ENCODE results near the gene ABCC6. TPM values are rescaled to one million over a fixed set of nuclear protein-coding genes. Genes with fewer than 3 reads are reported as not detected.

The ABCC6 gene
- polyA plus RNA-seq, 1 donor from 2014 or later = not detected

GRCh38 chr16:16163571-16163970, 59.7 kb downstream of the ABCC6 start:
- no peaks in the 10 kb centered on the region for H4K20me1 ChIP-seq (ENCODE audit: insufficient read depth)
- H3K79me2 ChIP-seq (replicated peaks; ENCODE audit: insufficient read depth, low read length) = no peaks in the 10 kb centered on the region
- no peak overlapping the region for H3K27ac ChIP-seq (ENCODE audit: low read length)
- H3K27me3 ChIP-seq (ENCODE audit: insufficient read depth, low read depth, low read length) = no peaks in the 10 kb centered on the region
- peaks cover 9% of the 10 kb centered on the region for H3K9me3 ChIP-seq (ENCODE audit: low read length)
- no peaks in the 10 kb centered on the region for H3F3A ChIP-seq (ENCODE audit: insufficient read depth, low read length, poor library complexity, severe bottlenecking)
- H3K9me2 ChIP-seq (ENCODE audit: insufficient read depth, low read length) = no peaks in the 10 kb centered on the region
- H3K4me2 ChIP-seq (ENCODE audit: low read length) = no peak overlapping the region
- TF ChIP-seq CTCF (IDR thresholded peaks at IDR 0.05; ENCODE audit: poor library complexity, severe bottlenecking) (no peak), POLR2AphosphoS5 (IDR thresholded peaks at IDR 0.05) (no peak), RAD21 (conservative IDR thresholded peaks at IDR 0.05) (no peak), MXI1 (conservative IDR thresholded peaks at IDR 0.05; ENCODE audit: poor library complexity, severe bottlenecking) (no peak), TAF1 (IDR thresholded peaks at IDR 0.05; ENCODE audit: low read depth) (no peak), EZH2 (IDR thresholded peaks at IDR 0.05; ENCODE audit: borderline replicate concordance, insufficient read depth, low read length, poor library complexity, severe bottlenecking) (no peak), SMC3 (conservative IDR thresholded peaks at IDR 0.05; ENCODE audit: poor library complexity) (no peak), EP300 (conservative IDR thresholded peaks at IDR 0.05; ENCODE audit: poor library complexity, severe bottlenecking) (no peak)
- TF ChIP-seq, protein P1, sequence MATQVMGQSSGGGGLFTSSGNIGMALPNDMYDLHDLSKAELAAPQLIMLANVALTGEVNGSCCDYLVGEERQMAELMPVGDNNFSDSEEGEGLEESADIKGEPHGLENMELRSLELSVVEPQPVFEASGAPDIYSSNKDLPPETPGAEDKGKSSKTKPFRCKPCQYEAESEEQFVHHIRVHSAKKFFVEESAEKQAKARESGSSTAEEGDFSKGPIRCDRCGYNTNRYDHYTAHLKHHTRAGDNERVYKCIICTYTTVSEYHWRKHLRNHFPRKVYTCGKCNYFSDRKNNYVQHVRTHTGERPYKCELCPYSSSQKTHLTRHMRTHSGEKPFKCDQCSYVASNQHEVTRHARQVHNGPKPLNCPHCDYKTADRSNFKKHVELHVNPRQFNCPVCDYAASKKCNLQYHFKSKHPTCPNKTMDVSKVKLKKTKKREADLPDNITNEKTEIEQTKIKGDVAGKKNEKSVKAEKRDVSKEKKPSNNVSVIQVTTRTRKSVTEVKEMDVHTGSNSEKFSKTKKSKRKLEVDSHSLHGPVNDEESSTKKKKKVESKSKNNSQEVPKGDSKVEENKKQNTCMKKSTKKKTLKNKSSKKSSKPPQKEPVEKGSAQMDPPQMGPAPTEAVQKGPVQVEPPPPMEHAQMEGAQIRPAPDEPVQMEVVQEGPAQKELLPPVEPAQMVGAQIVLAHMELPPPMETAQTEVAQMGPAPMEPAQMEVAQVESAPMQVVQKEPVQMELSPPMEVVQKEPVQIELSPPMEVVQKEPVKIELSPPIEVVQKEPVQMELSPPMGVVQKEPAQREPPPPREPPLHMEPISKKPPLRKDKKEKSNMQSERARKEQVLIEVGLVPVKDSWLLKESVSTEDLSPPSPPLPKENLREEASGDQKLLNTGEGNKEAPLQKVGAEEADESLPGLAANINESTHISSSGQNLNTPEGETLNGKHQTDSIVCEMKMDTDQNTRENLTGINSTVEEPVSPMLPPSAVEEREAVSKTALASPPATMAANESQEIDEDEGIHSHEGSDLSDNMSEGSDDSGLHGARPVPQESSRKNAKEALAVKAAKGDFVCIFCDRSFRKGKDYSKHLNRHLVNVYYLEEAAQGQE (IDR thresholded peaks at IDR 0.05; ENCODE audit: borderline replicate concordance) = no peak
- no peak overlapping the region for H2AFZ ChIP-seq (ENCODE audit: low read depth, low read length)
- H3K36me3 ChIP-seq (ENCODE audit: insufficient read depth, low read length) = no peaks in the 10 kb centered on the region
- H3K9ac ChIP-seq (ENCODE audit: low read length) = no peak overlapping the region
- H3K4me3 ChIP-seq (ENCODE audit: low read length) = no peak overlapping the region

DNA sequence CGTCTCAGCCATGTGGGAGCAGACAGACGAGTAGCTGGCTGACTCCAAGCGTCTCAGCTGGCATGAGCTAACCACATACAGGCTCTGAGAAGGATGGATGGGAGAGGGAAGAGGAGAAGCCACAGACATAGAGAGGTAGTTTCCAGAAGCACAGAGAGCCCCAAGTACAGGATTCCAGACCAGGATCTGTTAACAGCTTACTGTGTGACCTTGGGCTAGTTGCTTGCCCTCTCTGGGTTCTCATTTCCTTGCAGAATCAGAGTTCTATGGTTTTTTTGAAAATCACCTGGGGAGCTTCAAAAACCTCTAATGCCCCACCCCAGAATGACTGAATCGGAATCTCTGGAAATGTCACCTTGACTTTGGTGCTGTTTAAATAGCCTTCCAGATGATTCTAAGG, 60.2 kb downstream of the ABCC6 start:
- H3K79me2 ChIP-seq (replicated peaks; ENCODE audit: insufficient read depth, low read length) = no peaks in the 10 kb centered on the region
- H3K9me3 ChIP-seq (ENCODE audit: low read length) = peaks cover 9% of the 10 kb centered on the region
- H3K36me3 ChIP-seq (ENCODE audit: insufficient read depth, low read length) = no peaks in the 10 kb centered on the region
- no peaks in the 10 kb centered on the region for H4K20me1 ChIP-seq (ENCODE audit: insufficient read depth)
- no peak overlapping the region for H2AFZ ChIP-seq (ENCODE audit: low read depth, low read length)
- no peak overlapping the region for H3K4me3 ChIP-seq (ENCODE audit: low read length)
- no peak overlapping the region for H3K27ac ChIP-seq (ENCODE audit: low read length)
- H3F3A ChIP-seq (ENCODE audit: insufficient read depth, low read length, poor library complexity, severe bottlenecking) = no peaks in the 10 kb centered on the region
- TF ChIP-seq POLR2AphosphoS5 (IDR thresholded peaks at IDR 0.05) (no peak), MXI1 (conservative IDR thresholded peaks at IDR 0.05; ENCODE audit: poor library complexity, severe bottlenecking) (no peak), EZH2 (IDR thresholded peaks at IDR 0.05; ENCODE audit: borderline replicate concordance, insufficient read depth, low read length, poor library complexity, severe bottlenecking) (no peak), TAF1 (IDR thresholded peaks at IDR 0.05; ENCODE audit: low read depth) (no peak), EP300 (conservative IDR thresholded peaks at IDR 0.05; ENCODE audit: poor library complexity, severe bottlenecking) (no peak)
- no peak overlapping the region for H3K4me2 ChIP-seq (ENCODE audit: low read length)
- H3K9me2 ChIP-seq (ENCODE audit: insufficient read depth, low read length) = no peaks in the 10 kb centered on the region
- H3K9ac ChIP-seq (ENCODE audit: low read length) = no peak overlapping the region
- H3K27me3 ChIP-seq (ENCODE audit: insufficient read depth, low read depth, low read length) = no peaks in the 10 kb centered on the region

Measured in neural cell (in vitro differentiated cells).